HG02623 (cell line): Measurements from ENCODE around the gene XPOT.

Experiments
- ATAC-seq: cut with Tn5 transposase; IDR thresholded peaks from one replicate; pipeline ENCODE4 v1.9.1; 2021; ENCODE audit warnings: moderate library complexity; ENCODE audit not compliant: unreplicated experiment

XPOT gene

GRCh38 chr12:64419696-64420095, 15.5 kb downstream of the XPOT start:
- no peak for ATAC-seq

GRCh38 chr12:64427988-64428387, 23.8 kb downstream of the XPOT start:
- ATAC-seq, result no peak

- ATAC-seq, result no peak
Measured at GRCh38 chr12:64428956-64429355, 24.8 kb downstream of the XPOT start.

GRCh38 chr12:64430886-64431285, 26.7 kb downstream of the XPOT start:
- ATAC-seq, result no peak

DNA sequence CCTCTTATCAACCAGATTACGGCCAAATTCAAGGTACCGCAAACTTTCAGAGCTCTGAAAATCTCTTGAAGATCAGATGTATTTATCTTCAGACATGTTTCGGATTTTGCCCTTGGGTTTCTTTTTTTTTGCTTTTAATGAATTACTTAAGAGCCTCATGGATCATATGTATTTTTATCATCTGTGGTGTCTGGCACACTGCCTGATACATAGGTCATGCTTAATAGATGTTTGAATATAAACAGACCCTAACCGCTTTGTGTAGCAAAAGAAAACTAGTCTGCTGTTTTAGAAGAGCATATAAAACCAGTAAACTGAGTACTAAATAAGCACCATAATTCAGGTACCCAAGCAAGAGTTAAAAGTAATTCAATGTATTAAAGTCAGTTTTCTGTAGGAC, 27.6 kb downstream of the XPOT start:
- ATAC-seq, result no peak

- ATAC-seq, result no peak
Measured at GRCh38 chr12:64433915-64434314, 29.7 kb downstream of the XPOT start.

DNA sequence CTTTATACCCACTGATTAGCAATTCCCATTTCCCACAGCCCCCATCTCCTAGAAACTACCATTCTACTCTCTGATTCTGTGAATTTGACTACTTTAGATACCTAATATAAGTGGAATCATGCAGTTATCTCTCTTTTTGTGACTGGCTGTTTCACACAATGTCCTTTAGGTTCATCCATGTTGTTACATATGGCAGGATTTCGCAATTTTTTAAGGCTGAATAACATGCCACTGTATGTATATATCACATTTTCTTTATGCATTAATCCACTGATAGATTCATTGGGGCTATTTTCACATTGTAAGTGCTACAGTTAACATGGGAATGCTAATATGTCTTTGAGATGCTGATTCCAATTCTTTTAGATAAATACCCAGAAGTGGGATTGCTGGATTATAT, 35.9 kb downstream of the XPOT start:
- no peak for ATAC-seq

DNA sequence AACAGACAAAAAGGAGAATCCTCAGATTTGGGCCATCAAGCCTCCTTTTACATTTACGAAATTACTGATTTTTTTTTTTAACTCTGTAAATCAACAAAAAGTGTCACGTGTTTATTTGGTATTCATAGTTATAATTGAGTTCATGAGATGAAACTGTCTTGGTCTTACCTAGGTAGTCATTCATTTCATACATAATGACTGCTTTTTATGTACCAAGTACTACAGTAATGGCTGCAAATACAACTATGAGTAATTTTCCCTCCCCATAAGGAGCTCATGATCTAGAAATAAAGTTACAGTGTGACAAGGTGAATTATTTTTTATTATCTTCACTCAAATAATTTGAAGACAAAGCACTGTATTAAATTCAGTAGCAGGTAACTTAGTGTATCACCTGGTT, 41.3 kb downstream of the XPOT start:
- ATAC-seq, result no peak

GRCh38 chr12:64446295-64446694, 42.1 kb downstream of the XPOT start:
- ATAC-seq, result no peak

- no peak for ATAC-seq
Measured at GRCh38 chr12:64450057-64450640, 46.0 kb downstream of the XPOT start.

GRCh38 chr12:64450711-64451486, 46.7 kb downstream of the XPOT start:
- ATAC-seq, result no peak

- ATAC-seq, result peak; percentile 89
Measured at GRCh38 chr12:64451687-64452558, 47.7 kb downstream of the XPOT start, which contains the start of gene TBK1. TSS of gene TBK1 (plus strand) at chr12:64452120. CDS start at chr12:64455871, 3,751 bp downstream.

- no peak for ATAC-seq
Measured at GRCh38 chr12:64452559-64453329, 48.6 kb downstream of the XPOT start.

DNA sequence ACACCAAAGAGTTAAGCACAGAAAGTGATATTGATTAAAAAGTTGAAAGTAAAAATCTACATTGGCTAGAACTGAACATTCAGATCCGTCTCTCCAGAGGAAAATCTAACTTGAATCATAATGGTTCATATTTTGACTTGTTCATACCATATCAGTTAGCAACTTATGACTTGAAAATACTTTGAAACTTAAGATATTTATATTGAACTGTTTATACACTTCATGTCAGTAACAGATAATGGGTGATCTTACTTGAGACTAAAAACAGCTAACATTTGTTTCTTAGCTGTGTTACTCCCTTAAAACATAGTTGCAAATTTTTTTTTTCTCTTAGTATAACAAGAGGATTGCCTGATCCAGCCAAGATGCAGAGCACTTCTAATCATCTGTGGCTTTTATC, 51.3 kb downstream of the XPOT start:
- ATAC-seq, result no peak

GRCh38 chr12:64456119-64456518, 51.9 kb downstream of the XPOT start:
- ATAC-seq, result no peak

GRCh38 chr12:64457032-64457431, 52.8 kb downstream of the XPOT start:
- ATAC-seq, result no peak

GRCh38 chr12:64457466-64457865, 53.3 kb downstream of the XPOT start:
- ATAC-seq, result no peak

- no peak for ATAC-seq
Measured at GRCh38 chr12:64457923-64458322, 53.7 kb downstream of the XPOT start.

DNA sequence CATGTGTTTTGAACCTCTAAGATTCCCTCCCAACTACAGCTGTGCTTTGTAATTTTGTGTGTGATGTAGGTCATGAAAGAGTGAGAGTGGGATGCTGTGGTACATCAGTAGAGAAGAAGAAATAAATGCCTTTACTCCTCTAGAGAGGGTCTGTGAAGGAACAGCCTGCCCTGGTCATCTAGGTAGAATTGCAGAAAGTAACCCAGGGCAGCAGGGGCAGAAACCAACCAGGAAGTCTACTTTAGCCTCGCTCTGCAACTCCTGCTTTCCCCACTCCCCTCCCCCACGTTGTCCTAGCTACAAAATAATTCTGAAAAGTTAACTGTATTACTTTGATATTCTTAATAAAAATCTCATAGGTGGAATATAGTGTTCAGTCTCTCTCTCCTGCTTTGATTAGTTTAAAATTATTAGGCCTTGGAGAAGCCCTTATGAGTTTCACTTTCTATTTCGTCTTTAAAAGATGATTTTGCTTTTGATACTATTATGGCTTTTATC, 55.3 kb downstream of the XPOT start:
- peak; percentile 54 for ATAC-seq

GRCh38 chr12:64461634-64462414, 57.6 kb downstream of the XPOT start:
- no peak for ATAC-seq
